HepG2 (cell line): ENCODE measurements around the gene SRXN1.

Experiments used
- CCAR2 ChIP-seq: fragments of 200-400 bp; formaldehyde crosslinking; optimal IDR thresholded peaks from 2 replicates; pipeline ENCODE3; 2018; ENCODE audit warnings: low read depth, mild to moderate bottlenecking, low read length, moderate library complexity
- CREB1 ChIP-seq, 2 experiments: fragments of 450-650 bp in 1 of 2; IDR thresholded peaks; 2 replicates each; pipeline ENCODE4 v1.6.1; 2016 to 2017; ENCODE audit warnings: control low read depth in 1 of 2, mild to moderate bottlenecking in 1 of 2, missing compliant biosample characterization in 1 of 2, missing genetic modification characterization in 1 of 2
- GLMP ChIP-seq: sonication (generic); formaldehyde crosslinking; IDR thresholded peaks from 2 replicates; pipeline ENCODE4 v1.9.0; 2021; ENCODE audit warnings: missing genetic modification reagents, mild to moderate bottlenecking, borderline replicate concordance
- HNRNPUL1 ChIP-seq: fragments of 200-400 bp; formaldehyde crosslinking; IDR thresholded peaks from 2 replicates; pipeline ENCODE4 v1.6.1; 2017; ENCODE audit warnings: low read depth, mild to moderate bottlenecking, low read length, moderate library complexity
- MZF1 ChIP-seq: sonication (generic); formaldehyde crosslinking; IDR thresholded peaks from 2 replicates; pipeline ENCODE4 v1.8.1; 2023; ENCODE audit warnings: mild to moderate bottlenecking, missing genetic modification reagents, borderline replicate concordance
- NR0B2 ChIP-seq: sonication (generic); formaldehyde crosslinking; IDR thresholded peaks from 2 replicates; pipeline ENCODE4 v1.4.0; 2020; ENCODE audit warnings: mild to moderate bottlenecking, missing genetic modification reagents
- PHF20 ChIP-seq: sonication (generic); formaldehyde crosslinking; IDR thresholded peaks from 2 replicates; pipeline ENCODE4 v1.5.0; 2020; ENCODE audit warnings: mild to moderate bottlenecking, missing genetic modification reagents
- RFX5 ChIP-seq: IDR thresholded peaks from 2 replicates; pipeline ENCODE4 v1.6.1; 2011; ENCODE audit warnings: low read depth, low read length, improper control_type of control experiment
- SP5 ChIP-seq: IDR thresholded peaks from 2 replicates; pipeline ENCODE4 v1.6.1; 2016; ENCODE audit warnings: low read depth, borderline replicate concordance
- TFE3 ChIP-seq: IDR thresholded peaks from 2 replicates; pipeline ENCODE4 v1.6.1; 2016
- TOPORS ChIP-seq: sonication (generic); formaldehyde crosslinking; IDR thresholded peaks from 2 replicates; pipeline ENCODE4 v1.8.0; 2023; ENCODE audit warnings: mild to moderate bottlenecking, missing genetic modification reagents
- ZBTB8A ChIP-seq: sonication (generic); formaldehyde crosslinking; IDR thresholded peaks from 2 replicates; pipeline ENCODE4 v1.4.0; 2020; ENCODE audit warnings: mild to moderate bottlenecking, low read depth, missing genetic modification reagents, borderline replicate concordance
- ZKSCAN8 ChIP-seq: IDR thresholded peaks from 2 replicates; pipeline ENCODE4 v1.6.1; 2016; ENCODE audit warnings: borderline replicate concordance, missing genetic modification reagents, missing compliant biosample characterization
- ZNF792 ChIP-seq: IDR thresholded peaks from 2 replicates; pipeline ENCODE4 v1.6.1; 2016

- TF ChIP-seq CREB1 (IDR thresholded peaks at IDR 0.05) (no peak), CREB1 (CRISPR knock-in tag; IDR thresholded peaks at IDR 0.05) (no peak), HNRNPUL1 (no peak), RFX5 (no peak), GLMP (CRISPR knock-in tag) (no peak), CCAR2 (no peak), MZF1 (CRISPR knock-in tag) (no peak), ZNF792 (CRISPR knock-in tag) (no peak), NR0B2 (CRISPR knock-in tag) (no peak), ZKSCAN8 (no peak), SP5 (CRISPR knock-in tag) (no peak), ZBTB8A (CRISPR knock-in tag) (no peak), TFE3 (no peak), PHF20 (CRISPR knock-in tag) (no peak), TOPORS (CRISPR knock-in tag) (no peak)
These were observed 30.0 kb downstream of the SRXN1 start for GRCh38 chr20:623021-623420.
